ENCODE data around the gene HLX. TPM values are rescaled to one million over a fixed set of nuclear protein-coding genes. Genes with fewer than 3 reads are reported as not detected.

The HLX gene
- total RNA-seq, 1 experiment from 2014 or later, result not detected

- ChIA-PET POLR2A (ENCODE audit: low non-redundant PET) (no interaction called here), CTCF (no interaction called here)
- Histone ChIP-seq H3K4me3 (ENCODE audit: low read depth, low read length, poor library complexity, severe bottlenecking) (no peak overlapping the region), H3K27ac (ENCODE audit: low read depth, low read length, poor library complexity, severe bottlenecking) (no peak overlapping the region), H3K27me3 (replicated peaks; ENCODE audit: insufficient read depth, low read depth, low read length, poor library complexity) (peaks cover 7% of the 10 kb centered on the region), H3K9me3 (ENCODE audit: low read depth, low read length, poor library complexity, severe bottlenecking) (no peaks in the 10 kb centered on the region), H3K36me3 (ENCODE audit: insufficient read depth, low read length, poor library complexity, severe bottlenecking) (no peaks in the 10 kb centered on the region), H3K4me1 (ENCODE audit: insufficient read depth, low read length, poor library complexity, severe bottlenecking) (no peaks in the 10 kb centered on the region)
- intact Hi-C loops (cut with micrococcal nuclease; ENCODE audit: unreplicated experiment), result no loop called here
- TF ChIP-seq EZH2 (IDR thresholded peaks at IDR 0.05; ENCODE audit: borderline replicate concordance, low read depth, low read length, poor library complexity, severe bottlenecking), result no peak
- TF ChIP-seq CTCF (conservative IDR thresholded peaks at IDR 0.05; ENCODE audit: low read depth, low read length), result no peak
- no peak for DNase-seq (ENCODE audit: low spot score)
- no TSS peak for BruUV-seq (replicated peaks)
These were observed 14.4 kb downstream of the HLX start for GRCh38 chr1:220893701-220894024.

GRCh38 chr1:220894025-220894923 lies 15.0 kb downstream of the HLX start:
- BruUV-seq (replicated peaks), result no TSS peak
- no peaks in the 10 kb centered on the region for H3K4me1 ChIP-seq (ENCODE audit: insufficient read depth, low read length, poor library complexity, severe bottlenecking)
- no peak for DNase-seq (ENCODE audit: low spot score)
- H3K27ac ChIP-seq (ENCODE audit: low read depth, low read length, poor library complexity, severe bottlenecking), result no peak overlapping the region
- peaks cover 1% of the 10 kb centered on the region for H3K27me3 ChIP-seq (replicated peaks; ENCODE audit: insufficient read depth, low read depth, low read length, poor library complexity)
- ChIA-PET POLR2A (ENCODE audit: low non-redundant PET) (interaction anchor here (0.6 kb wide), 1 partner anchor 15 kb away, joined by 3 read pairs; the partner anchor contains the start of gene HLX), CTCF (no interaction called here)
- no peaks in the 10 kb centered on the region for H3K36me3 ChIP-seq (ENCODE audit: insufficient read depth, low read length, poor library complexity, severe bottlenecking)
- no peak for TF ChIP-seq EZH2 (IDR thresholded peaks at IDR 0.05; ENCODE audit: borderline replicate concordance, low read depth, low read length, poor library complexity, severe bottlenecking)
- no peak for TF ChIP-seq CTCF (conservative IDR thresholded peaks at IDR 0.05; ENCODE audit: low read depth, low read length)
- no peak overlapping the region for H3K4me3 ChIP-seq (ENCODE audit: low read depth, low read length, poor library complexity, severe bottlenecking)
- intact Hi-C loops (cut with micrococcal nuclease; ENCODE audit: unreplicated experiment), result no loop called here
- no peaks in the 10 kb centered on the region for H3K9me3 ChIP-seq (ENCODE audit: low read depth, low read length, poor library complexity, severe bottlenecking)

GRCh38 chr1:220894924-220895256 lies 15.6 kb downstream of the HLX start:
- Histone ChIP-seq H3K36me3 (ENCODE audit: insufficient read depth, low read length, poor library complexity, severe bottlenecking) (no peaks in the 10 kb centered on the region), H3K27me3 (replicated peaks; ENCODE audit: insufficient read depth, low read depth, low read length, poor library complexity) (no peaks in the 10 kb centered on the region), H3K27ac (ENCODE audit: low read depth, low read length, poor library complexity, severe bottlenecking) (no peak overlapping the region), H3K4me3 (ENCODE audit: low read depth, low read length, poor library complexity, severe bottlenecking) (no peak overlapping the region), H3K4me1 (ENCODE audit: insufficient read depth, low read length, poor library complexity, severe bottlenecking) (no peaks in the 10 kb centered on the region), H3K9me3 (ENCODE audit: low read depth, low read length, poor library complexity, severe bottlenecking) (no peaks in the 10 kb centered on the region)
- POLR2A ChIA-PET (ENCODE audit: low non-redundant PET), result interaction anchor here (0.6 kb wide), 1 partner anchor 16 kb away, joined by 3 read pairs; the partner anchor contains the start of gene HLX
- intact Hi-C loops (cut with micrococcal nuclease; ENCODE audit: unreplicated experiment), result no loop called here
- no peak for DNase-seq (ENCODE audit: low spot score)
- CTCF ChIA-PET, result no interaction called here
- TF ChIP-seq EZH2 (IDR thresholded peaks at IDR 0.05; ENCODE audit: borderline replicate concordance, low read depth, low read length, poor library complexity, severe bottlenecking), result no peak
- TF ChIP-seq CTCF (conservative IDR thresholded peaks at IDR 0.05; ENCODE audit: low read depth, low read length), result no peak
- BruUV-seq (replicated peaks), result no TSS peak
